ENCODE data around the gene SCNN1G. TPM values are rescaled to one million over a fixed set of nuclear protein-coding genes. Genes with fewer than 3 reads are reported as not detected.

SCNN1G gene
- total and polyA plus RNA-seq, 2 of the 13 experiments (the other 11 are each of a cell fraction or from before 2014, with no cell fraction given), result not detected

DNA sequence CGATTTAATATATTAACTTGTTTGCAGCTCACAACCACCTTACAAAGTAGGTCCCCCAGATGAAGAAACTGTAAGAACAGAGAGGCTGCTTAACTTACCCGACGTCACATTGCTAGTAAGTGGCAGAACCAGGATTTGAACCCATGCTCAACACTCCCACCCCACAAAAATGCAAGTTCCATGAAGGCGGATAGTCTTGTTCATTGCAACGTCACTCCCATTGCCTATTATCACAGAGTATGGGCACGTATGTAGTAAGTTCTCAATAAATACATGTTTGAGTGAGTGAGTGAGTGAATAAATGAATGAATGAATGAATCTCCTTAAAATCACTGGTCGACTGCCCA lies 34.4 kb upstream of the SCNN1G start (continued):
- TF ChIP-seq, protein P1, sequence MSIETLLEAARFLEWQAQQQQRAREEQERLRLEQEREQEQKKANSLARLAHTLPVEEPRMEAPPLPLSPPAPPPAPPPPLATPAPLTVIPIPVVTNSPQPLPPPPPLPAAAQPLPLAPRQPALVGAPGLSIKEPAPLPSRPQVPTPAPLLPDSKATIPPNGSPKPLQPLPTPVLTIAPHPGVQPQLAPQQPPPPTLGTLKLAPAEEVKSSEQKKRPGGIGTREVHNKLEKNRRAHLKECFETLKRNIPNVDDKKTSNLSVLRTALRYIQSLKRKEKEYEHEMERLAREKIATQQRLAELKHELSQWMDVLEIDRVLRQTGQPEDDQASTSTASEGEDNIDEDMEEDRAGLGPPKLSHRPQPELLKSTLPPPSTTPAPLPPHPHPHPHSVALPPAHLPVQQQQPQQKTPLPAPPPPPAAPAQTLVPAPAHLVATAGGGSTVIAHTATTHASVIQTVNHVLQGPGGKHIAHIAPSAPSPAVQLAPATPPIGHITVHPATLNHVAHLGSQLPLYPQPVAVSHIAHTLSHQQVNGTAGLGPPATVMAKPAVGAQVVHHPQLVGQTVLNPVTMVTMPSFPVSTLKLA (IDR thresholded peaks at IDR 0.05), result no peak
- TF ChIP-seq, protein P2, sequence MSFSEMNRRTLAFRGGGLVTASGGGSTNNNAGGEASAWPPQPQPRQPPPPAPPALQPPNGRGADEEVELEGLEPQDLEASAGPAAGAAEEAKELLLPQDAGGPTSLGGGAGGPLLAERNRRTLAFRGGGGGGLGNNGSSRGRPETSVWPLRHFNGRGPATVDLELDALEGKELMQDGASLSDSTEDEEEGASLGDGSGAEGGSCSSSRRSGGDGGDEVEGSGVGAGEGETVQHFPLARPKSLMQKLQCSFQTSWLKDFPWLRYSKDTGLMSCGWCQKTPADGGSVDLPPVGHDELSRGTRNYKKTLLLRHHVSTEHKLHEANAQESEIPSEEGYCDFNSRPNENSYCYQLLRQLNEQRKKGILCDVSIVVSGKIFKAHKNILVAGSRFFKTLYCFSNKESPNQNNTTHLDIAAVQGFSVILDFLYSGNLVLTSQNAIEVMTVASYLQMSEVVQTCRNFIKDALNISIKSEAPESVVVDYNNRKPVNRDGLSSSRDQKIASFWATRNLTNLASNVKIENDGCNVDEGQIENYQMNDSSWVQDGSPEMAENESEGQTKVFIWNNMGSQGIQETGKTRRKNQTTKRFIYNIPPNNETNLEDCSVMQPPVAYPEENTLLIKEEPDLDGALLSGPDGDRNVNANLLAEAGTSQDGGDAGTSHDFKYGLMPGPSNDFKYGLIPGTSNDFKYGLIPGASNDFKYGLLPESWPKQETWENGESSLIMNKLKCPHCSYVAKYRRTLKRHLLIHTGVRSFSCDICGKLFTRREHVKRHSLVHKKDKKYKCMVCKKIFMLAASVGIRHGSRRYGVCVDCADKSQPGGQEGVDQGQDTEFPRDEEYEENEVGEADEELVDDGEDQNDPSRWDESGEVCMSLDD (CRISPR knock-in tag; IDR thresholded peaks at IDR 0.05; ENCODE audit: borderline replicate concordance), result no peak; the same call in 1 of the 2 replicates
- TF ChIP-seq ZNF460 (CRISPR knock-in tag; IDR thresholded peaks at IDR 0.05; ENCODE audit: borderline replicate concordance) (no peak), ZNF136 (CRISPR knock-in tag; IDR thresholded peaks at IDR 0.05; ENCODE audit: low read depth) (no peak), NFKB2 (CRISPR knock-in tag; IDR thresholded peaks at IDR 0.05; ENCODE audit: borderline replicate concordance) (no peak), ZNF235 (CRISPR knock-in tag; IDR thresholded peaks at IDR 0.05; ENCODE audit: borderline replicate concordance) (no peak), ZFYVE20 (CRISPR knock-in tag; IDR thresholded peaks at IDR 0.05; ENCODE audit: borderline replicate concordance, low read depth) (no peak), ZNF264 (CRISPR knock-in tag; IDR thresholded peaks at IDR 0.05) (0 out of 2 replicates have a peak, but pooled peaks have one; percentile 18), TOPORS (CRISPR knock-in tag; IDR thresholded peaks at IDR 0.05) (0 out of 2 replicates have a peak, but pooled peaks have one; percentile 14), FOXP1 (IDR thresholded peaks at IDR 0.05) (no peak), FOXP1 (CRISPR knock-in tag; IDR thresholded peaks at IDR 0.05) (no peak), ELF3 (CRISPR knock-in tag; IDR thresholded peaks at IDR 0.05) (no peak), KDM5B (CRISPR knock-in tag; IDR thresholded peaks at IDR 0.05; ENCODE audit: borderline replicate concordance) (no peak), CREB1 (IDR thresholded peaks at IDR 0.05) (peak; percentile 66), CREB1 (CRISPR knock-in tag; IDR thresholded peaks at IDR 0.05) (no peak), ZNF772 (CRISPR knock-in tag; IDR thresholded peaks at IDR 0.05) (no peak), SNAPC2 (CRISPR knock-in tag; IDR thresholded peaks at IDR 0.05) (0 out of 2 replicates have a peak, but pooled peaks have one; percentile 9), ZNF598 (CRISPR knock-in tag; IDR thresholded peaks at IDR 0.05; ENCODE audit: borderline replicate concordance) (no peak), ZMAT3 (CRISPR knock-in tag; conservative IDR thresholded peaks at IDR 0.05) (no peak), GATAD1 (CRISPR knock-in tag; IDR thresholded peaks at IDR 0.05) (no peak)
- TF ChIP-seq, protein P3, sequence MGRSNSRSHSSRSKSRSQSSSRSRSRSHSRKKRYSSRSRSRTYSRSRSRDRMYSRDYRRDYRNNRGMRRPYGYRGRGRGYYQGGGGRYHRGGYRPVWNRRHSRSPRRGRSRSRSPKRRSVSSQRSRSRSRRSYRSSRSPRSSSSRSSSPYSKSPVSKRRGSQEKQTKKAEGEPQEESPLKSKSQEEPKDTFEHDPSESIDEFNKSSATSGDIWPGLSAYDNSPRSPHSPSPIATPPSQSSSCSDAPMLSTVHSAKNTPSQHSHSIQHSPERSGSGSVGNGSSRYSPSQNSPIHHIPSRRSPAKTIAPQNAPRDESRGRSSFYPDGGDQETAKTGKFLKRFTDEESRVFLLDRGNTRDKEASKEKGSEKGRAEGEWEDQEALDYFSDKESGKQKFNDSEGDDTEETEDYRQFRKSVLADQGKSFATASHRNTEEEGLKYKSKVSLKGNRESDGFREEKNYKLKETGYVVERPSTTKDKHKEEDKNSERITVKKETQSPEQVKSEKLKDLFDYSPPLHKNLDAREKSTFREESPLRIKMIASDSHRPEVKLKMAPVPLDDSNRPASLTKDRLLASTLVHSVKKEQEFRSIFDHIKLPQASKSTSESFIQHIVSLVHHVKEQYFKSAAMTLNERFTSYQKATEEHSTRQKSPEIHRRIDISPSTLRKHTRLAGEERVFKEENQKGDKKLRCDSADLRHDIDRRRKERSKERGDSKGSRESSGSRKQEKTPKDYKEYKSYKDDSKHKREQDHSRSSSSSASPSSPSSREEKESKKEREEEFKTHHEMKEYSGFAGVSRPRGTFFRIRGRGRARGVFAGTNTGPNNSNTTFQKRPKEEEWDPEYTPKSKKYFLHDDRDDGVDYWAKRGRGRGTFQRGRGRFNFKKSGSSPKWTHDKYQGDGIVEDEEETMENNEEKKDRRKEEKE (IDR thresholded peaks at IDR 0.05), result no peak
- TF ChIP-seq, protein P4, sequence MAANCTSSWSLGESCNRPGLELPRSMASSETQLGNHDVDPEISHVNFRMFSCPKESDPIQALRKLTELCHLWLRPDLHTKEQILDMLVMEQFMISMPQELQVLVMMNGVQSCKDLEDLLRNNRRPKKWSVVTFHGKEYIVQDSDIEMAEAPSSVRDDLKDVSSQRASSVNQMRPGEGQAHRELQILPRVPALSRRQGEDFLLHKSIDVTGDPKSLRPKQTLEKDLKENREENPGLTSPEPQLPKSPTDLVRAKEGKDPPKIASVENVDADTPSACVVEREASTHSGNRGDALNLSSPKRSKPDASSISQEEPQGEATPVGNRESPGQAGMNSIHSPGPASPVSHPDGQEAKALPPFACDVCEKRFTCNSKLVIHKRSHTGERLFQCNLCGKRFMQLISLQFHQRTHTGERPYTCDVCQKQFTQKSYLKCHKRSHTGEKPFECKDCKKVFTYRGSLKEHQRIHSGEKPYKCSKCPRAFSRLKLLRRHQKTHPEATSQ (CRISPR knock-in tag; IDR thresholded peaks at IDR 0.05; ENCODE audit: borderline replicate concordance), result no peak

Data from HepG2 (cell line).